ENCODE data around the gene RGS3.

DNA sequence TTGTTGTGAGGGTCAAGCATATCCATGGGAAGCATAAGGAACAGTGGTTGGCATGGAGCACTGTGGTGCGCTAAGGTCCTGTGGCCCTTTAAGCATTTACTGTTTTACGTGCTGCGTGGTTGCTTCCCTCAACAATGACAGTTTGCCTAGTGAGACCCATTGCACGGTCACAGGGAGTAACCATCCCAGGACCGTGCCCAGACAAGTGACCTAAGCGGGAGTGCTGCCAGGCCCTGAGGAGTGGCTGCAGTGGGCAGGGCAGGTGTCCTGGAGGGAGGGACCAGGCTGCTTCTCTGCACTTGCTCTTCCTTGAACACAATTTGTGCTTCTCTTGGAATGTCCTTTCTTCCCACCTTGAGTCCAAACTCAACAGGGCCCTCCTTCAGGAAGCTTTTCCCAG lies 64.6 kb downstream of the RGS3 start:
- TF ChIP-seq, protein P1, sequence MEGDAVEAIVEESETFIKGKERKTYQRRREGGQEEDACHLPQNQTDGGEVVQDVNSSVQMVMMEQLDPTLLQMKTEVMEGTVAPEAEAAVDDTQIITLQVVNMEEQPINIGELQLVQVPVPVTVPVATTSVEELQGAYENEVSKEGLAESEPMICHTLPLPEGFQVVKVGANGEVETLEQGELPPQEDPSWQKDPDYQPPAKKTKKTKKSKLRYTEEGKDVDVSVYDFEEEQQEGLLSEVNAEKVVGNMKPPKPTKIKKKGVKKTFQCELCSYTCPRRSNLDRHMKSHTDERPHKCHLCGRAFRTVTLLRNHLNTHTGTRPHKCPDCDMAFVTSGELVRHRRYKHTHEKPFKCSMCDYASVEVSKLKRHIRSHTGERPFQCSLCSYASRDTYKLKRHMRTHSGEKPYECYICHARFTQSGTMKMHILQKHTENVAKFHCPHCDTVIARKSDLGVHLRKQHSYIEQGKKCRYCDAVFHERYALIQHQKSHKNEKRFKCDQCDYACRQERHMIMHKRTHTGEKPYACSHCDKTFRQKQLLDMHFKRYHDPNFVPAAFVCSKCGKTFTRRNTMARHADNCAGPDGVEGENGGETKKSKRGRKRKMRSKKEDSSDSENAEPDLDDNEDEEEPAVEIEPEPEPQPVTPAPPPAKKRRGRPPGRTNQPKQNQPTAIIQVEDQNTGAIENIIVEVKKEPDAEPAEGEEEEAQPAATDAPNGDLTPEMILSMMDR (IDR thresholded peaks at IDR 0.05) = no peak
- TF ChIP-seq POLR2A (IDR thresholded peaks at IDR 0.05) = no peak
